HG02623 (cell line): ENCODE data around the gene EEF1AKMT4.

Experiments
- ATAC-seq: cut with Tn5 transposase; IDR thresholded peaks from one replicate; pipeline ENCODE4 v1.9.1; 2021; ENCODE audit warnings: moderate library complexity; ENCODE audit not compliant: unreplicated experiment

The EEF1AKMT4 gene

DNA sequence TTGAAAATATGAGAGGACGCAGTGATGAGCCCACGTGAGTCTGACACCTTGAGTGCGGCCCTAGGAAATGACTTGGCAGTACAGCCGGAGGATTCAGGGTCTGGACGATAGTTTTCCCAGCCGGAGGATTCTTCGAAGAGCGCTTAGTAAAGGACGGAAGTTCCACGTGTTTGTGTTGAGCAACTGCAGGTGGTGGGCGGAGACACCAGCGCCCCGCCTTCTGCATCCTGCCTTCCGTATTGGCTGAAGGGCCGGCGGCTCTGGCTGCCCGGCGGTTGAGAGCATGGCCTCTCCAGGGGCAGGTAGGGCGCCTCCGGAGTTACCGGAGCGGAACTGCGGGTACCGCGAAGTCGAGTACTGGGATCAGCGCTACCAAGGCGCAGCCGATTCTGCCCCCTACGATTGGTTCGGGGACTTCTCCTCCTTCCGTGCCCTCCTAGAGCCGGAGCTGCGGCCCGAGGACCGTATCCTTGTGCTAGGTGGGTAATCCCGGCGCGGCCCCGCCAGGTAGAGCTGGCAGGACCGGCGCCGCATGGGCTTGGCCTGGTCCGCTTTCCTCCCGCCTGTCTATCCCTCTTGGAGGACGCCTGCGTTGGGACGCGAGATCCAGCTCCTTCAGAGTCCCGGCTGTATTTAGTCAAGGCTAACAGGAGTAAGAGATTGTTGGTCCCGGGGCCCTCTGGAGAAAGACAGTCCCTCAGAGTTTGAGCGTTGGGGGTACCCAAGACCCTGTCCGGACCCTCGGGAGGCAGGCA is at the start of gene EEF1AKMT4:
Gene EEF1AKMT4 (plus strand): TSS at position 261 of the 755 bp plus-strand sequence. CDS start 23 bp downstream, at position 284.
- peak; percentile 86 for ATAC-seq

DNA sequence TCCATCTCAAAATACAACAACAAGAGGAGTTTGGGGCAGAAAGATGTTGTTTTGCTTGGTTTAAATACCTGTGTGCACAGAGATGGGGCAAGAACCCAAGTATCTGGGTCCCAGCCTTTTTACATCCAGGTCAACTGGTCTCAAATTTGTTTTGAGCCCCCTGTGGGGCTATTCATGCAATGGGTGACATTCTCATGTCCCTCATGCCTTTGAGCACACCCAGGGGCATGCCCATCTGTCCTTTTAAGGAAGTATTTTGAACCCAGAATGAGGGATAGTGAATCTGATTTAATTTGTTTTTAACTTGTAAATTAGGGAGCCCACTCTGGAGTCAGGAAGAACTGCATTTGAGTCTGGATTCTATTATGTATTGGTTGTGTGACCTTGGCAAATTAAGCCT is 48.6 kb upstream of the EEF1AKMT4 start:
- no peak for ATAC-seq

DNA sequence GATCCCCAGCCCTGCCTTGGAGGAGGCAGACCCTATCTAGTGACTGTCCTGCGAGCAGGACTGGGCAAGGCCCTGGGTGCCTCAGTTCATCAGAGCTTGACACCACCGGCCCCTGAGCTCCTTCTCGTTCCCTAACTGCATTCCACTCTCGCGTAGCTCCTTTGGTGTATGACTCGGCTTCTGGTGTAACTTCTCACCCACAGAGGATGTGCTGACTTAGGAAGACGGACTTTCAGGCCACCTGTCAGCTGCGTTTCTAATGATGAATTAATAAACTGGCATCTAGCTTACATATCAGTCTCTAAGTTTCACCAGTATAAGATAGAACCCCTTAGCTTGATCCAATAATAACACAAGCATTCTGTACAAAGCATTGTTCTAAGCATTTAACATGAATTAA is 45.9 kb upstream of the EEF1AKMT4 start:
- no peak for ATAC-seq

DNA sequence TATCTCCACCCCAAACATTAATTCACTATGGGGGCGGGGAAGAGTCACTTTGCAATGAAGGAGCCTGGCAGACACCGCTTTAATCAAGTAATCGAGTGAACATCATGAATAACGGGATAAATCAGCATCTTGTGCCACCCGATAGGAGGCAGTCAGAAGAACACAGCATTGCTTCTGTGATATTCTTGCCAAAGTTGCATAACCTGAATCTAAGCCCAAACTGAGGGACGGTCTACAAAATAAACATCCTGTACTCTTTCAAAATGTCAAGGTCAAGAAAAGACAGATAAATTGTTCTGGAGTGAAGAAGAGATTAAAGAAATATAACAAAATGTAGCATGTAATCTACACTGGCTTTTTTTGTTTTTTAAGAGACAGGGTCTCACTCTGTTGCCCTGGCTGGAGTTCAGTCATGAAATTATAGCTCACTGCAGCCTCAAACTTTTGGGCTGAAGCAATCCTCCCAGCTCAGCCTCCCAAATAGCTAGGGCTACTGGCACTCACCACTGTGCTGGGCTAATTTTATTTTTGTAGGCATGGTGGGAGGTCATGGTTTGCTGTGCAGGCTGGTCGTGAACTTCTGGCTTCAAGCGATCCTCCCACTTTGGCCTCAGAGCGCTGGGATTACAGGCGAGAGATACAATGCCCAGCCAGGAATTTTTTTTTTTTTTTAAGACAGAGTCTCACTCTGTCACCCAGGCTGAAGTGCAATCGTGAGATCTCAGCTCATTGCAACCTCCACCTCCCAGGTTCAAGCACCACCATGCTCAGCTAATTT is 40.1 kb upstream of the EEF1AKMT4 start:
- ATAC-seq = no peak

DNA sequence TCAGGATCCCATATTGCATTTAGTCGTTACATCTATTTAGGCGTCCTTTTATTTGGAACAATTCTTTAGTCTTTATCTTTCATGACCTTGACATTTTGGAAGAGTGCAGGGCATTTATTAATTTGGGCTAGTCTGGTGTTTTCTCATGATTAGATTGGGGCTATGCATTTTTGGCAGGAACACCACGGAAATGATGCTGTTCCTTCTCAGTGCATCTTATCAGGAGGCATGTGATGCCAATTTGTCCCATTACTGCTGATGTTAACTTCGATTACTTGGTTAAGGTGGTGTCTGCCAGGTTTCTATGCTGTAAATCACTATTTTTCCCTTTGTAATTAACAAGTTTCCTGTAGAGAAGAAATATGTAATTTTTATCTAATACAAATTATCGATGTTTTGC is 38.2 kb upstream of the EEF1AKMT4 start:
- no peak for ATAC-seq

DNA sequence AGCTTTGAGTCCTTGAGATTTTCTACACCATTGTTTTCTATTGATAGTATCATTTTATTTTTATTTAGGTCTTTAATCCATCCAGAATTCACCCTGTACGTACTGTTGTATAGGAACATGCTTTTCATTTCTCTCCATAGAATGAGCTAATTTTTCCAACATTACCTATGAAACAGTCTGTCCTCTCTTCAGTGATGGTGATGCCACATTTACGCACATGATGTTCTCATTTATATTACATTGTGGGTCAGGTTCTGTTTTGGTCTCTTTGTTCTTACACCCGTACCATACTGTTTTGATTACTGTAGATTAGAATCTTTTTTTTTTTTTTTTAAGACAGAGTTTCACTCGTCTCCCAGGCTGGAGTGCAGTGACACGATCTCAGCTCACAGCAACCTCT is 37.8 kb upstream of the EEF1AKMT4 start:
- no peak for ATAC-seq

DNA sequence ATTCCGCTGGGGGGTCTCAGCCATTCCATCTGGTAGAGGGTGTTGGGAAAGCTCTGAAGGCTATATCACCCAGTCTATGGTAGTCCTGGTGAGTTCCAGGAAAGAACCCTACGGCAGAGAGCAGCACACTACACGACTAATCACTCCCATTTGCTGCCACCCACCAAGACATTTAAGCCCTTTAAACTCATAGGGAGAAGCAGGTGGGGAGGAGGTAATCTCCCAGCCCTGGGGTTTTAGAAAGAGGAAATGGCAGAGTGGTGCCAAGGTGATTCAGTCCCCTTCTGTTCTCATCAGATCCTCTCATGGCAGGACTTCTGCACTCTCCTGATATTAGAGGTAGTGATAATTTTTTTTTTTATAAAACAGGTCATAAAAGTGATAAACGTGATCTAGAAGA is 30.7 kb upstream of the EEF1AKMT4 start:
- ATAC-seq = no peak

DNA sequence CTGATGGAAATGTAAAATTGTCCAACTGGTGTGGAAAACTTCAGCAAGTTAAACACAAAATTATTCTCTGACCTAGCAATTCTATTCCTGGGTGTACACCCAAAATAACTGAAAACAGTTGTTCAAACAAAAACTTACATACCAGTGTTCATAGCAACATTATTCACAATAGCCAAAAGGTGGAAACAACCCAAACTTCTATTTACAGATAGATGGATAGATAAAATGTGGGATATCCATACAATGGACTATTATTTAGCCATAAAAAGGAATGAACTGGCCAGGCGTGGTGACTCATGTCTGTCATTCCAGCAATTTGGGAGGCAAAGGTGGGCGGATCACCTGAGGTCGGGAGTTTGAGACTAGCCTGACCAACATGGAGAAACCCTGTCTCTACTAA is 27.0 kb upstream of the EEF1AKMT4 start:
- no peak for ATAC-seq

DNA sequence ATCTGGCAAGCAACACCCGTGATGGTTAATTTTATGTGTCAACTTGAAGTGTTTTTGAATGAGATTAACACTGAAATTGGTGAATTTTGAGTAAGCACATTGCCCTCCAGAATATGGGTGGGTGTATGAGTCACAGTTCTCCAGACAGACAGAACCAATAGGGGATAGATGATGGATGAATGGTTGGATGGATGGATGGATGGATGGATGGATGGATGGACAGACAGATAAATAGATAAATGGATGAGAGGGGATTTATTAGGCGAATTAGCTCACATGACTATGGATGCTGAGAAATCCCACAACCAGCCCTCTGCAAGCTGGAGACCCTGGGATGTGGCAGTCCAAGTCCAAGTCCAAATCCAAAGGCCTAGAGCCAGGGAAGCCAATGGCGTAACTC is 25.5 kb upstream of the EEF1AKMT4 start:
- ATAC-seq = no peak

DNA sequence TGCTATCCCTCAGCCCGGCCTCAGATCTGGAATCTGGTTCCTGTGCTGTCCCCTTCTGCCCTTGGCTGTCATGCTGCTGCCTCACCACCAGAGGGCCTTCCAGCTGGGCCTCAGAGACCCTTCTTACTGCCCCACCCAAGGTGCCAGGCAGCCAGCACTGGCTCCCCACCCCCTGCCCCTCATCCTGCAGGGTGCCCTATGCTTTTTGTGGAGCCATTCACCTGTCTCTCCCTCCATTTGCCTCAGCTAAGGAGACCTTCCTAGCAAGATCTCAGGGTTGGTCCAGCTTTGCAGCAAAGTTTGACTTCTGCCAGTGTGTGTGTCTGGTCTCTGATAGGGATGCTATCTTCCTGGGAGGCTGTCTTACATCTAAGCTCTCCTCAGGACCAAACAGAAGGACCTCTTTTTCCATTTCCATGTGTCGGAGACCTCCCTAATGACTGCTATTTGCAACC is 22.0 kb upstream of the EEF1AKMT4 start:
- no peak for ATAC-seq

DNA sequence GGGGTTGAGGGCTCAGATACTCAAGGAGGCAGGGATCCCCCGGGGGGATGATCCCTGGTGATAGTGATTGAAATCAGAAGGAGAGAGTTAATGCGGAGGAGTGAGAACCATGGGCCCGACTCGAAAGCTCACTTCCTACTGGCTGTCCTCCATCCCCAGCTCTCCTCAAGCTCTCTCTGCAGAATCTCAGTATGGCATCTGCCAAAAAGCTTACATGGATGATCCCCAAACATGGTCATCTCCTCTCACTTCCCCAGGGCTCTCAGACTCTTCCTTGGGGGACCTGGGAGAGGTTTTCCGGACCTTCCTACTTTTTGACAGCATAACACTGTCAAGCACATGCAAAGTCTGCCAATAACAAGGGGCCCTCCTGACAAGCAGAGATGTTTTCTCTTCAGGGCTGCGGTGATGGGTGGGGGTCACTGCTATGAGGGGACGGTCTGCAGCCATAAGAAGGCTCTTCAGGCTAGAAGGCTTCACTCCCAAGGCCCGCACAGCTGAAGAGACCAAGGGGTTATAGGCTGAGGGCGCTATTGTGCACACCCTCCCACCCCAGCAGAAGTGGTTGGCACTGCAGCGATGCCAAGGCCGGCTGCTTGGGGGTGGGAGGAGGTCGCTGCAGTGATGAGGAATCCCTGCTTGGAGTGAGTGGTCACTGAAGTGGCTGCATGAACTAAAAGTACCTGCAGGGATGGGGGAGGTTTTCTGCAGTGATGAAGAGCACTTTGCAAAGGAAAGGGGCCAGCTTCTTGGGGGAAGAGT is 20.9 kb upstream of the EEF1AKMT4 start:
- no peak for ATAC-seq

DNA sequence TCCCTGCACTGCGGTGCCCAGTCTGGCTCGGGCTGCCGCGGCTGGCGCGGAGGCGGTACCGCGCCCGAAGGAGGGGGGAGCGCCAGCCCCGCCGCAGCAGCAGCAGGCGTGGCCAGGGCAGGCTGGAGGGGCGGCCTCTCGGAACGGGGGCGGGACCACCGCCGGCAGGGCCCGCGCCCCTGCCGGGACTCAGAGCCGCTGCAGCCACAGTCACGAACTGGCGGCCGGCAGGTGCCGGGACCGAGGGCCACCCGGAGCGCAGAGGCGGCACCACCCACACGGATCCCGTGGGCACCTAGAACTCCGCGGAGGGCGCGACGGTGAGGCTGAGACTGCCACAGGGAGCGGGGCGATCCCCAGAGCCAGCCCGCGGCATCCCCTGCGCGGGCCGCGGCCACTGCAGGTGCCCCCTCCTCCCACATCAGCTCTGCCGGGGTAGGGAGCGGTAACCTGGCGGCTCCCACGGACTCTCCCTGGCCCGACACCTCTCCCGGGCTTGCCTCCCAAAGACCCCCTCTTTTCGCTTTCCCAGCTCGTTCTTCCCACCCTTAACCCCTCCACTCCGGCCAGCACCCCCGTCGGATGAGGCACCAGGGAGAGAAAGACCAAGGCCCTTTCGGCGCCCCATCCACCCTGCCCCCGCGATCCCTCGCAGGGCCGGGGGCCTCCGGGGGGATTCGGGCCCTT is 19.9 kb upstream of the EEF1AKMT4 start, which contains the start of gene VWA5B2:
Gene VWA5B2 (plus strand): TSS at position 192 of the 687 bp plus-strand sequence. CDS start 944 bp downstream, outside the sequence.
- ATAC-seq = peak; percentile 53

DNA sequence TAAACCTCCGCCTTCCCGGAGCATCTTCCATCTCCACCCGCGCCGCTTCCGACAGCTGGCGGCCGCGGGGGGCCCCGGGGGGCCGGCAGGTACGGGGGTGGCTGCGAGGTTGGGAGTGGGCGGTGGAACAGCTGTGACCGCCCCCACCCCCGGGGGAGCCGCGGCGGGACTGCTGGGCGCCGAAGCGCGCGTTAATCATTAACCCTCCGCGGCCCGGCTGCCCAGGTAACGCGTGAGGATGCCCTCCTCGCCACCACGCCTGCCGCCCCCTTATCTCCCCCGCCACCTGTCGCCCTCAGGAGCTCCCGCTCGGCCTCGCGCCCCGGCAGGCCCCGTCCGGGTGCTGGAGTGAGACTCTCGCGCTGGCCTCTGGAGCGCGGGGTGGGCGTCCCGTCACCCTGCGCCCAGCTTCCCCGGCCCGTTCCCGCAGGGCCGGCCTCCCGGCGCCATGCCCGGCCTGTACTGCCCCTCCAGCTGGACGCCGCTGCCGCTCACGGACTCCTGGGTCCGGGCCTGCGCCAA is 19.3 kb upstream of the EEF1AKMT4 start:
- ATAC-seq = no peak

DNA sequence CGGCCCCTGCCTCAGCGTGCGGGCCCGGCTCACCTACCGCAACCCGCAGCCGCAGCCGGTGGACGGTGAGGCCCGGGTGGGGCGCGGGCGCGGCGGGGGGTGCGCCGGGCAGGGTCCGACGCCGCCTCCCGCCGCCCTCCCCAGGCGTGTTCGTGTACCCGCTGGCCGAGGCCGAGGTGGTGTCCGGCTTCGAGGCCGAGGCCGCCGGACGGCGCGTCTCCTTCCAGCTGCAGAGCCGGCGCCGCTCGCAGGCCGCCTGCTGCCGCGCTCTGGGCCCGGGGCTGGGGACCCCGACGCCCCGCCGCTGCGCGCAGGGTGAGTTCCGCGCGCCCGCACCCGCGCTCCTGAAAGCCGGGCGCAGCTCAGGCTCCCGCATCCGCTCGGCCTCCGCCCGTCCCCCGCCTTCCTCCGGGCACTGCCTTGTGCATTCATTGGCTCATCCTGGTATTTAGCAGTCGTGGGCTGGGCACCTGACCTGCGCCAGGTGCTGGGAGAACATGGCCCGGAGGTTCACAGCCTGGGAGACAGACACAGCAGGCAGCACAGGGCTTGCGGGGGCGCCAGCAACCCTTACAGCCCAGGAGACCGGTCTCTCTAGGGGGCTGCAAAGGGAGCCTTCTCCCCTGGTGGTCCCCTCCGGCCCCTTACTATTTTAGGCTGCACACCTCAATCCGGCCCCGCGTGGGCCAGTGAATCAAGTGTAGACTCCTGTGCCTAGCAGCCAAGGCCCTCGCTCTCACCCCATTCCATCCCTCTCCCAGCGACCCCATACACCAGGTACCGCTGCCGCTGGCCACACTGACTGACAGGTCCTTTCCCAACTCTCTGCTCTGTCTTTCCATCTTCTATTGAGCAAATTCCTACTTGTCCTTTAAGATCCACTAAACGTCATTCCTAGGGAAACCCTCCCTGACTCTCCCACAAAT is 18.6 kb upstream of the EEF1AKMT4 start:
- ATAC-seq = no peak

DNA sequence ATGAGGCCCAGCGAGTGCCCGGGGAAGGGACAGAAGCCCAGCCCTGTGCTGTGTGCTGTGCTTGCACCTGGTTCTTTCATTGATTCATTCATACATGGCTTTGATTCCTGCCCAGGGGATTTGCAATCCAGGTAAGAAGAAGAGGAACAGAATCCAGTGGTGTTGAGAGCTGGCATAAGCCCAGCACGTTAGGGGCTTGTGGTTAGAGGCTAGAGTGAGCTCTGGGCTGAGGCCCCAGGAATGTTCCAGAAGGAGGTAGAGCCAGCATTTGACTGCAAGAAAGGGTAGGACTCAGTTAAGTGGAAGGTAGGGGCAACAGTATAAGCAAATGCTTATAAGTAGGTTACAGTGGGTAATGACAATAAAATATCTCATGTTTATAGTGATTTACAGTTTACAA is 17.8 kb upstream of the EEF1AKMT4 start:
- no peak for ATAC-seq

DNA sequence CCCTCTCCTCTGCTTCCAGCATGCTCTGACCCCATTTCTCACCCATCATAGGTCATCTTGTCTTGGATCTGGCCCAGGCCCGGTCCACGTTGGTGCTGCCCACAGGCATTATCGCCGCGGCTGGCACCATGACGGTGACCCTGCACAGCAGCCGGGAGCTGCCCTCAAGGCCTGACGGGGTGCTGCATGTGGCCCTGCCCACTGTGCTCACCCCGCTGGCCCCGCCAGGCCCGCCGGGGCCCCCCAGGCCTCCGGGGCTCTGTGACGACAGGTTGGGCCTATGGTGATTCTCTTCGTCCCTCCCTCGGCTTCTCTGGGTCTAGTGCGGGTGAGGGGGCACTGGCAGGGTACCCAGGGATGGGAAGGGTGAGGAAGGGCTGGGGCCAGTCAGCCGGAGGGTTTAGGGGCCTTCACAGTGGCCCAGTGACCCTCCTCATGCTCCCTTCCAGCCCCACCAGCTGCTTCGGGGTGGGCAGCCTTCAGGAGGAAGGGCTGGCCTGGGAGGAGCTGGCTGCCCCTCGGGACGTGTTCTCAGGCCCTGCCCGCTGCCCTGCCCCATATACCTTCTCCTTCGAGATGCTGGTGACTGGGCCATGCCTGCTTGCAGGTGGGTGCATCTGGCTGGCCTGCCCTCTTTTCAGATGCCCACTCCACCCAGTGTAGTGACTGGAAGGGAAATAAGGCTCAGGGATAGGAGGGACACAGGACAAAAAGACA is 16.2 kb upstream of the EEF1AKMT4 start:
- ATAC-seq = no peak

DNA sequence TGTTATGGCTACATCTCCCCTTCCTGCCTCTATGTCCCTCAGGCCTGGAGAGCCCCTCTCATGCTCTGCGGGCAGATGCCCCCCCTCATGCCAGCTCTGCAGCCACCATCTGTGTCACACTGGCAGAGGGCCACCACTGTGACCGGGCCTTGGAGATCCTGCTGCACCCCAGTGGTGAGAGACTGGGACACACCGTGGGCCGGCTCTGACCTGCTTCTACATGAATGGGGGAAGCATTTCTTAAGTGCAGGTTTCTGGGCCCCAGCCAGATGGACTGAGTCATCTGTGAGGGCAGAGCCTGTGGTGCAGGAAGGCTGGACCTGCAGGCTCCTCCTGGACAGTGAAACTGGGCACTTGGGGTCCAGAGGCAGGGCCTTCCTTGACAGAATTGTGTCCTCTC is 15.2 kb upstream of the EEF1AKMT4 start:
- ATAC-seq = no peak

DNA sequence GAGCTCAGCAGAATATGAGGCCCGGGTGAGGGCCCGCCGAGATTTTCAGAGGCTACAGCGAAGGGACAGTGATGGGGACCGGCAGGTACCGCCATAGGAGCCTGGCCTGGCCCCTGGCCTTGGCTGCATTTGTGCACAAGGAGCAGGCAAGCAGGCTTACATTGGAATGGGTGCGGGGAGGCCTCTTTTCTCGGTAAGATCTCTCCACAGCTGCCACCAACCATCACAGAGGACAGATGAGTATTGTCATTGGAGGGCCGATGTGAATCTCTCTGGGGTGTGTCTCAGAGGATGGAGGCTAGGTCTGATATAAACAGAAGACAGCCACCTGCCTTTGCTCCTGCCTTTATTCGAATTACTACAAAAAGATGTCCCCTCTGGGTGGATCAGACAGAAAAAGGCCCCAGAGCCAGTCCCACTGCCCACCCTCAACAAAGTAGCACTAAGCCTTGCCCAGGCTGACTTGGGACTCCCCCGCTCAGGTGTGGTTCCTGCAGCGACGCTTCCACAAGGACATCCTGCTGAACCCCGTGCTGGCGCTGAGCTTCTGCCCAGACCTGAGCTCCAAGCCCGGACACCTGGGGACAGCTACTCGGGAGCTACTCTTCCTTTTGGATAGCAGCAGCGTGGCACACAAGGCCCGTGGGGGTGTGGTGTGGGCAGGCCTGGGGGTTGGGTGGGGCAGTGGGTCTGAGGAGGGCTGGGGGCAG is 14.6 kb upstream of the EEF1AKMT4 start:
- ATAC-seq = no peak
